Activated CD8-positive, alpha-beta memory T cell treated with anti-CD3 and anti-CD28 coated beads, Interleukin-2, amount 50 U/mL, for 4 hours (primary cell): ENCODE results near the gene TTLL11.
"Not testable (repeated sequence)": the region's sequence is repeated elsewhere in the genome, so short reads cannot be mapped to it uniquely, and the experiment has no call there.

Source experiments
- DNase-seq: peaks from one replicate; pipeline ENCODE4 v3.0.0-alpha.2; 2020

Gene TTLL11

DNA sequence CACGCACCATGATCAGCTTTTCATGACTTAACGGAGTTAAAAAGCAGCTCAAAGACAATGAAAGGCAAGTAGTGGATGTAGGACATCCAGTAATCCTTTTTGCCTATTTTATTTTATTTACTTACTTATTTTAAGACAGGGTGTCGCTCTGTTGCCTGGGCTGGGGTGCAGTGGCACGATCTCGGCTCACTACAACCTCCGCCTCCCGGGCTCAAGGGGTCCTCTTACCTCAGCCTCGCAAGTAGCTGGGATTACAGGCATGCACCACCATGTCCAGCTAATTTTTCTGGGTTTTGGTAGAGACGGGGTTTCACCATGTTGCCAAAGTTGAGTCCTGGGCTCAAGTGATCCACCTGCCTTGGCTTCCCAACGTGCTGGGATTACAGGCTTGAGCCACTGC is 292.7 kb downstream of the TTLL11 start:
- no peak for DNase-seq

DNA sequence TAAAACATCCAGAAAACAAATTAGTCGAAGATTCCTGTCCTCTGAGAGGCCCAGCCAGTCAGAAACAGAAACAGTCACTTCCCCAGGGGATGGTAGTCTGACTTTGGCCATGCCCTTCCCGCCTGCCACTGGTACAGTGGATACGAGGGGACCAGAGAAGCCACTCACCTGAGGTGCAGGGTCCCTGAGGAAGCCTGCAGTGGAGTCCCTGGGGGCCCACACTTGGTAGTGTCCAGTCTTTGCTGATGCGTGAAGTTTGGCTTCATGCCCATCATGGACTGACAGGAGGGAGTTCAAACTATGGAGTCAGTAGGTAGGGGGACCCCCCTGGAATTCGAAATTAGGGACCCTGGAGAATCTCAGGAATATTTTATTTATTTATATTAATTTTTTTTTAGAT is 294.2 kb downstream of the TTLL11 start:
- no peak for DNase-seq

DNA sequence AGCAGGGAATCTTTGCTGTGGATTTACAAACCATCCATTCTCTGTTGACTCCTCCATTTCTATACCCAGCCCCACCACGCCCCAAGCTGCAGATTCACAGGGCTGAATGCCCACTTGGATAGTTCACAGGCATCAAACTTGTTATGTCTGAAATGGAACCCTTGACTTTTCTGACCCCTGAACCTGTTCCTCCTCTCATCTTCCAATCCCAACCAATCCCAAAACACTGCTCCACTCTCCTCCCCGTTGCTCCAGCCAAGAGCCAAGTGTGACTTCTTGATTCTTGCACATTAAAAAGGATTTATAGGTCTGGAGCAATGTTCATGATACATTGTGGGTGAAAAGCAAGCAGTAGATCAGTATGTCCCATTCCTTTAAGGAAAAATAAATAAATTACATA is 296.0 kb downstream of the TTLL11 start:
- no peak for DNase-seq

DNA sequence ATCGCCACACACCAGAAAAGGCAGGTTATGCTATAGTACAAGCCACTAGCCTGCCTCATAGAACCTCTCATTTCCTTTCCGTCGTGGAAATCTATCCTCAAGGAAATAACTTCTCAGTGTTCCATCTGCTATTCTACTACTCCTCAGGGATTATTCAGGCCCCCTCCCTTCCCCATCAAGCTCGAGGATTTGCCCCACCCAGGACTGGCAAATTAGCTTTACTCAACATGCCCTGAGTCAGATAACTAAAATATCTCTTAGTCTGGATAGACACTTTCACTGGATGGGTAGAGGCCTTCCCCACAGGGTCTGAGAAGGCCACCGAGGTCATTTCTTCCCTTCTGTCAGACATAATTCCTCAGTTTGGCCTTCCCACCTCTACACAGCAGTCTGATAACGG is 298.8 kb downstream of the TTLL11 start:
- not testable (repeated sequence) for DNase-seq

DNA sequence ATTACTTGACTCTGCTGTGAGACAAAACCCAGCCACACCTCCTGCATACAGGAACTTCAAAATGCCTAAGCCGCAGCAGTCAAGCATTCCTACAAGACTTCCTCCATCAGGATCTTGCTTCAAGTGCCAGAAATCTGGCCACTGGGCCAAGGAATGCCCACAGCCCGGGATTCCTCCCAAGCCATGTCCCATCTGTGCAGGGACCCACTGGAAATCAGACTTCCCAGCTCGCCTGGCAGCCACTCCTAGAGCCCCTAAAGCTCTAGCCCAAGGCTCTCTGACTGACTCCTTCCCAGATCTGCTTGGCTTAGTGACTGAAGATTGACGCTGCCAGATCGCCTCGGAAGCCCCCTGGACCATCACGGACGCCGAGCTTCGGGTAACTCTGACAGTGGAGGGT is 300.6 kb downstream of the TTLL11 start:
- DNase-seq, result not testable (repeated sequence)

DNA sequence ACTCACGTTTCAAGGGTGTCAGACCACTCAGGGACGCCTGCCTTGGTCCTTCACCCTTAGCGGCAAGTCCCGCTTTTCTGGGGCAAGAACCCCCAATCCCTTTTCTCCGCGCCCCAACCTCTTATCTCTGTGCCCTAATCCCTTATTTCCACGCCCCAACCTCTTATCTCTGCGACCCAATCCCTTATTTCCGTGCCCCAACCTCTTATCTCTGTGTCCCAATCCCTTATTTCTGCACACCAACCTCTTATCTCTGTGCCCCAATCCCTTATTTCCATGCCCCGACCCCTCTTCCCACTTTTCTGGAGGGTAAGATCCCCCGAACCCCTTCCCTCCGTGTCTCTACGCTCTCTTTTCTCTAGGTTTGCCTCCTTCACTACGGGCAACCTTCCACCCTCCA is 302.3 kb downstream of the TTLL11 start:
- DNase-seq, result no peak

DNA sequence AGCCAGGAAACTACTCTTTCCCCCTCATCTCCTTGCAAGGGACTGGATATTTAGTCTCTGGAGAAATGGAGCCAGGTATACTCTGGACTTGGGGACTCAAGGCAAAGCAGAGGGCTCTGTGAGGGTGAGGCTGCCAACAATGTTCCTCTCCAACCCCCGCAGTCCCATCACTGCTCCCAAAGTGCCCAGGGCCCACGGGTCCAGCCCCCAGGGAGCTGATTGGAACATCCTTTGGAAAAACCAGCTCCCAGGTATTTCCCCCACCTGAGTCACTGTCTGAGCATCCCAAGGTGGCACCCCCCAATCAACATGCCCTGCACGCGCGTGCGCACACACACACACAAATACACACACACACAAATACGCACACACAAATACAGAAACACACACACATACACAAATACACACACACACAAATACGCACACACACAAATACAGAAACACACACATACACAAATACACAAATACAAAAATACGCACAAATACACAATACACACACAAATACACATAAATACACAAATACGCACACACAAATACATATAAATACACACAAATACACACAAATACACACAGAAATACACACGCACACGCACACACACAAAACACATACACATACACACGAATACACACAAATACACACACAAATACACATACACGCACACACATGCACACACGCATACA is 304.3 kb downstream of the TTLL11 start:
- DNase-seq, result no peak

DNA sequence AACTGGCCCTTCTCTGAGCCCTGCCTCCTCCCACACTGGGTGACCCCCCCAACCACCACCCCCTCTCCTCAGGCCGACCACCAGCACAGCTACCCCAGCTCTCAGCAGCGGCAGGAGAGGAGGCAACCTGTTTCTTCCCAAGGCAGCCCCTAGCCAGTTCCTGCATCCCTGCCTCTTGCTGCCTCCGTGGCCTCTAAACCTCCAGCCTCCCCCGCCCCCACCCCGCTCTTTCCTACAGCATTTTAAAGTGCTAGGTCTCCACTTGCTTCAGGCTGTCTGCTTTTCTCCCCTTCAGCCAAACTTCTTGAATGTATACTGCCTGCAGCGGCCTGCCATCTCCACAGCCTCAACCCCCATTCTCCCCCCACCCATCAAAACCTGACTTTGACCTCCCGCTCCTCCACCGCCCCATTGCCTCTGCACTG is 306.1 kb downstream of the TTLL11 start:
- no peak for DNase-seq

DNA sequence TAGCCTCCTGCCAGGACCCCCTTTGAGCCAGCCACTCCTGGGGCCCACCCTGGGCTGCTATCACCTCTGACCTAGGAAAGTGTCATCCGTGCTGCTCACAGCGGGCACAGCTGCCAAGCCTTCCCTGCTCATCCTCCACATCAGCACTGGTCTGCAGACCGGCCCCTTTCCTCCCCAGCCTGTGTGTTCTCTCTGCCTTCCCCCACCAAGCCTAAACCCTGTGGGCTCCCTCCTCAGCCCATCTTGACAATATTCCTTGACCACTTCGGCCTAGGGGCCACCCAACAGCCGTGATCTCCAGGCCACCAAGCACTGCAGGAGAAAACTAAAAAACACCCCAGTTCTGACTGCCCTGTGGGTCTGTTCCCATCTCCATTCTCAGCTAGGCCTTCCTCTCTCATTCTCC is 306.6 kb downstream of the TTLL11 start:
- DNase-seq, result no peak

DNA sequence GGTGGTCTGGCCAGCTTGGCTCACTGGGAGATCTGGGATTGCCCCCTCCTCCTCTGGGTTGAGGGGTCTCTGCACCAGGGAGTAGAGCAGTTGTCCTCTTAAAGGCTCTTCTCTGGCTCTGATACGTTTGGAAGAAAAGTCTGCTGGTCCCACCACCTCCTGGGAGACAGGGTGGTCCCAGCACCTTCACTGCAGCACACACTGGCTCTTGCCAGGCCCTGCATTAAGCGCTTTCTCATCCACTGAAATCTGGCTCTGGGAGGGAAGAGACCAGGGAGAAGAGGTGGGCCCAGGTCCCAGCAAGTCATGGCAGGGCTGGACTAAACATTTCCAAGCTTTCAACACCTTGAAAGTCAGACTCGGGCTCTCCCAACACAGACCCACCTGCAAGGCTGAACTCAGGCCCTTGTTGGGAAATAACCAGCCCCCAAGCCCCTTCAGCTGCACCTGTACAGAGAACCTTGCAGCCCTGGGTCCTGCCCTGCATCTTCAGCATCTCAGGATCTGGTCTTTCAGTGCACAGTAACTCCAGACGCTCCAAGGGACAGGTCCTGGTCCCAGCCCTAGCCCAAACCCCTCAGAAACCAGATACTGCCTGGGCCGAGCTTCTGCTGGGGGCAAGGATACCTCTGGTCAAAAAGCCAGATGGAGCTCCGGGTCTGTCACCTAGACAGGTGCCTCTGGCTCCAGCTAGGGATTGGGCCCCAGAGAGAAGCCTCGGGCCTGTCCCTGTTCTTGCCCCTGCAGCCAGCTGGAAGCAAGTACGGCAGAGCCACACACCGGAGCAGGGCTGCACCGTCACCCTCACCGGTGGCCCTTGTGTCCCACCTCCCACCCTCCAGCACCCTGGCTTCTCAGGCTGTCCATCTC is 307.2 kb downstream of the TTLL11 start:
- DNase-seq, result no peak

DNA sequence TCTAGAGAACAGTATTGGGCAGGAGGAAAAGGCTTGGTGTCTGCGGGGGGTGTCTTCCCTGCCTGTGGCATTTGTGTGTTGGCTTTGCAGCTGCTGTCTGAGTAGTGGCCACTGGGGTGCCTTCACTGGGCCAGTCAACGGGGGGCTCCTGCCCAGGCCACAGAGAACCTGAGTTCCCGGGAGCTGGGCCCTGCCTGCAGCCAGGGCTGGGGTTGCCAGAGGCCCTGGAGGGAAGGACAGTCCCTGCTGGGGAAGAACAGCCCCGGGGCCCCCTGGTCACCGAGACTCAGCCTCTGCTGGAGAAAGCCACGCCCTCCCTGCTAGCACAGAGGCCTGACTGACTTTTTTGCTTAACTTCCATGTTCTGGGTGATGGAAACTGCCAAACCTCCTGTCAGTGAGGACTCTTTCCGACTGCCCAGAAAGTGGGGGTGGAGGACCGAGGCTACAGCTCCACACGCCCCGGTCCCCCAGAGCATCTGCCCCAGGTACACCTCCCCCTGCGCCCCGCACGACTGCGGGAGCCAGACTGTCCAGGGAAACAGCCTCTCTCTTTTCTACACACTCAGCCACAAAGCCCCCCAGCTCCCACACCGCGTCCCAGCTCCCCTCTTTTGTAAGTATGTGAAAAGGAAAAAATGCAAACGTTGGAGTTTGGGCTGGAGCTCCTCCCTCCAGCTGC is 308.2 kb downstream of the TTLL11 start:
- DNase-seq, result no peak

DNA sequence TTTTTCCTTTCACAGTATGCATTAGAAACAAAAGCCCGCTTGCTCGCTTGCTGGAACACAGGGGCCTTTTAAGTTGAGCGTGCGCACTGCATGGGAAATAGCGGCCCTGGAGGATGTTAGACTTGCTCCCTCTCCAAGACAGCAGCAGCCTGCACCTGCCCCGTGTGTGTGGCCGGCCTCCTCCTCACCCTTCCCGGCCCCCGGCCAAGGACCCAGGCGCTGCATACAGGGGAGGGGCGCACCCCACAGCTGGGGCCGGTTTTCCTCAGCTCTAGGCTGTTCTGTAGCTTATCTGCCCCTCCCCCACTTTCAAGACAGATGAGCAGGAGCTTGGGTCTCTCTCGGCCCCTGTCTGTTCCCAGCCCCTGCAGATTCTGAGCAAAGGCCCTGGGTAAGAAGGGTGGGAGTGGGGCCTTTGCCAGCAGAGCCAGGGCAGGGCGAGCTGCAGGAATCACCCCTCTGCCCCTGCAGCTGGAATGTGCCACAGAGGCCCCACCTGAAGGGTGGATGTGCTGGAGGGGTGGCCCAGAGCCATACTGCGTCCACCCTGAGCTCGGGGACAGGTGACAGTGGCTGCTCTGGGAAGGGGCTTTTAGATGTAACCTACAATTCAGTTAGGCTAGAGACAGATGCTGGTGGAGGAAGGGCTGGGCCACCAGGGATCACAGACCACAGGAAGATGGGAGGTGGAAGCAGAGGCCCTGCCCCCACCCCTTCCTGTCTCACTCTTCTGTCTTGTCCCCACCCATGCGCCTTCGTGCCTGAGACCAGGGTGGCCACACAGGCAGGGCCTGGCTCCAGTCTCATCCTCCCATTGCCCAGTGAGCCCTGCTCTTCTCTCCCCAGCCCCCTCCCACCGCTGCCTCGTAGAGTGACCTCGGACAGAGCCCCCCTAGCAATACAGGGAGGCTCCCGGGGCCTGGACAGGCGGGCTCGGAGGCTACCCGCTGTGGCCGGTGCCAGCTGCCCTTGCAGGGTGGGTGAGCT is 309.3 kb downstream of the TTLL11 start:
- DNase-seq, result no peak

DNA sequence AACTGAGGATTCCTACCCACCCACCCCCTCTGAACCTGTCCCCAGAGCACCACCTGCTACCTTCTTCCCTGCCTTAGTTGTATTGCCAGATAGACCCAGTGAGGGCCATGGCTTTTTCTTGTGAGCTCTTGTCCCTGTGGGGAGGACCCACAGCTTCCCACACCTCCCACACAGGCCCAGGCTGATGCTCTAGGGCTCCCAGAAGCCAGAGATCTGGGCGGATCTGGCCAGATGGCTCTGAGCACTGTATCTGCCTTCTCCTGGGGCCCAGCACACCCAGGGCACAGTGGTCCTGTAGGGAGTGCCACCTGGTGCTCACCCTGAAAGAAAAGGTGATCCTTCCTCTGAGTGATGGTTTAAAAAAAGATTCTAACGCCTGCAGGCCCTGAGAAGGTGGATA is 310.0 kb downstream of the TTLL11 start:
- no peak for DNase-seq

DNA sequence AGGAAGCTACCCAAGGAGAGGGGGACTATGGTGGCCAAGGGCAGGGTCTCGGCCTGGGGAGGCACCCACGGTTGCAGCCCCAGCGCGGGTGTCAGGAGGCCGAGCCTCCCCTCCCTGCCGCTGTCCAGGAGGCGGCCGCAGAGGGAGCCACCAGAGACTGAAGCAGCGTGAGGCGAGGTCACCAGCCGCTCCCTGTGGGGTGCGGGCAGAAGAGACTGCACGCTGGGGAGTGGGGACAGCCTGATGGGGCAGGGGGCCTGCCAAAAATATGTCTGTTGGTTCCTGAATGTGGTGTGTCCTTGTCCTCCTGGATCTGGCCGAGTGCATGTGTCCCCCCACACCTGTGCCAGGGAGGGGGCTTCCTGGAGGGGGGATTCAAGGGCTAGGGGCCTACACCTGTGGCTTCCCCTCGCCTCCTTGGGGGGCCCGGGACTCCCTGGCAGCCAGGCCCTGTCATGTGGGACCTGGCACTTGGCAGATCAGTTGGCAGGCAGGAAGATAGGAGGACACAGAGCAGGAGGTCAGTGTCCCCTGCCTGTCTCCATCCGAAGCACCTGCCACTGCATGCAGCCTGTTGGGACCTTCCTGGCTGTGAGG is 310.5 kb downstream of the TTLL11 start:
- DNase-seq, result no peak

DNA sequence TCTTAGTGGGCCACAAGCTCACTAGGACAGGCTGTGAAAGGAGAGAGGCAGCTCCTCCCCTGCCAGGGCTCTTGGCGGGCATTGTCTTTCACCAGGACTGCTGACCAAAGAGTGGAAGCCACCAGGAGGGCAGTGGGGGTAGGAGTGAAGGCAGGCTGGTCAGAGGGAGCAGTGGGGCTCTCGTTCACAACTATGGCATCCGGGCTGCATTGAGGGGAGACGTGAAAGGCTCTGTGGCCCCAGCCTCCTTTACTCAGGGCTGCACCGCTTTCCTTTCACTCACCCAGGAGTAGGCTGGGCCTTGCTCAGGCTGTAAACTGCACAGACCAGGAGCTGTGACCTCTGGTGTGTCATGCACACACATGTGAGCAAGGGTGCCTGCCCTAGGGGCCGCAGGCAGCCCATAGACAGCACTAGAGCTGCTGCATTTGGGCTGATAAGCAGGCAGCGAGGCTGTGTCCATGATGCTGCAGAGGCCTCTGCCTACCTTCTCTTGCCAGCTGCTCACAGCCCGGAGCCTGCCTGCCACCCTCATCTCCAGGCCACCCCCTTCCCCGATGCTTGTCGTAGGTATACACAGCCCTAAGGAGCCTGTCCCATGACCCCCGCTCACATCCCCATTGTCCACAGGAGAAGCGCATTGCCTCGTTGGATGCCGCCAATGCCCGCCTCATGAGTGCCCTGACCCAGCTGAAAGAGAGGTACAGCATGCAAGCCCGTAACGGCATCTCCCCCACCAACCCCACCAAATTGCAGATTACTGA is 311.2 kb downstream of the TTLL11 start:
- no peak for DNase-seq

DNA sequence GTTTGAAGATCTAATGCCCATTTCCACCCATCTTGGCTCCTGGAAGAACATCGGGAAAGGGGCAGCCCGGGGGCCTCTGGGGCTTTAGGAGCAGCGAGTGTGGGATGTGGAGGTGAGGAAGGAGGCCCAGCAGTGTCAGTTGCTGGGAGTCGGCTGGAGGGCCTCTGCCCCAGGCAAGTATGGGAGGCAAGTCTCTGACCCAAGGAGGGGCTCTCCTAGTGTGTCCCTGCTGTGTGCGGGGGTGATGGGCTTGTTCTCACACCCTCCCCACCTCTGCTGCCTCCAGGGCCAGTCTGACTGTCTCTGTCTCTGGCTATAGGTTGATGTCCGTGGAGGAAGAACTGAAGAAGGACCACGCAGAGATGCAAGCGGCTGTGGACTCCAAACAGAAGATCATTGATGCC is 312.0 kb downstream of the TTLL11 start:
- no peak for DNase-seq

DNA sequence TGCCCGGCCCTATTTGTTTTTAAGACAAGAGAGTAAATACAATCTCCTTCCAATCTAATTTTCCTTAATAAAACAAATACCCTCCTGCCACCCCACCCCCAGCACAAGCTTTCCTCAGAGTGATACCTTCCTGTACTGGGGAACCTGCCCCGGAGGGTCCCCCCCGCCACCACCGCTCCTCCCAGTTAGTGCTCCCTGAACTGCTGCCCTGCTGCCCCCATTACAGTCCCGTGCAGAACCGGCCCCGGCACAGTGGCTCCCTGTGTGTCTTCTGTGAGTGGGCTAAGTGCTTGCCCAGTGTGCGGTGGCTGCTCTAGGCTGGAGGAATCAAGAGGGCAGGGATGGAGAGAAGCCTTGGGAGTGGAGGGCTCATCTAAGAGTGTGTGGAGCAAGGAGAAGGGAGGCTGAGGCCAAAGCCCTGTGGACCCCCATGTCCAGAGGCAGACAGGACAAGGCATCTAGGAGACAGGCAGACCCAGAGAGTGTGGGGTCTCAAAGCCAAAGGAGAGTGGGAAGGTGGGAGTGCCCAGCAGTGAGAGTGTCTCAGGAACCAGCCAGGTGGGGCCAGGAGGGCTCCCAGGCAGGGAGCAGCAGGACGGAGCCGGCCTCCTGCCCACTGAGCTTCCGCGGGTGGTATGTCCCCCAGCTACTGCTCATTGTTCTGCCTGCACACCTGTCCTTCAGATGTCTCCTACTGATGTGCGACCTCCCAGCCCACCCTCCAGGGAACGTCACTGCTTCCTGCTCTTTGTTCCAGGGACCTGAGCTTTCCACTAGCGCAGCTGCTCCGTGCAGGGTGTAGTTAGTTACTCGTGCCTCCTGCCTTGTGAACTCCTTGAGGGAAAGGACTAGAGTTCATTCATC is 312.7 kb downstream of the TTLL11 start:
- DNase-seq, result no peak

DNA sequence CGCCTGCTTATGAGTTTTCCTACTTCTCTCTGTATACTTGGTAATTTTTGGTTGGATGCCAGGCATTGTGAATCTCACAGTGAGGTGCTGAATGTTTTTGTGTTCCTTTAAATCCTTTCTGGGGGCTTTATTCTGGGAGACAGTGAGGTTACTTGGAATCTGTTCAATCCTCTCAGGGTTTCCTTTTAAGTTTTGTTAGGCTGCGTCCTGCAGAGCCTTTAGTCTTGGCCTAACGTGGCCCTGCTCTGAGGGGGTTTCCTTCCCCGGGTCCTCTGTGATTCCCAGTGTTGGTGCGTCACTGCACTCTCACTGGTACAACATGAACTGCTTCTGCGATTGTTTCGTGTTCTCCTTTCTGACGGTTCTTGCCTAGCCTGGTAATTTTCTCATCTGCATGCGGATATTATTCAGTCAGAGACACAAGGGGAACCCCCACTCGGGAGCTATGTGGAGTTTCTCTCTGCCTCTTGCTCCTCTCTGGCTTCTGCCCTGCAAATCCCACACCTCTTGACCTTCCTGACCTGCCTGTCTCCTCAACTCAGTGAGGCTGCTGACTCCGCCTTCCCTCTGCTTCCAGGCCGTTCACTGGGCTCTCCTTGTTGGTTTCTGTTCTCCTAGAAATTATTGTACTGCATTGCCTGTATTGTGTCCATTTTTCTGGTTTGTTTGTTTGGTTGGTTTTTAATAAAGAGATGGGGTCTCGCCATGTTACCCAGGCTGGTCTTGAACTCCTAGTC is 313.6 kb downstream of the TTLL11 start:
- no peak for DNase-seq
